ENCODE results near the gene KRT79.
"Not testable (repeated sequence)": the region's sequence is repeated elsewhere in the genome, so short reads cannot be mapped to it uniquely, and the experiment has no call there.

The KRT79 gene

GRCh38 chr12:52870361-52871290, 36.5 kb upstream of the KRT79 start:
- no peak for FAIRE-seq
- DNase-seq (ENCODE audit: insufficient read length, low spot score), result peak; percentile 77
- TF ChIP-seq POLR2A (IDR thresholded peaks at IDR 0.05; ENCODE audit: low read depth, low read length), result peak; percentile 22; the same call in 1 of the 2 replicates

DNA sequence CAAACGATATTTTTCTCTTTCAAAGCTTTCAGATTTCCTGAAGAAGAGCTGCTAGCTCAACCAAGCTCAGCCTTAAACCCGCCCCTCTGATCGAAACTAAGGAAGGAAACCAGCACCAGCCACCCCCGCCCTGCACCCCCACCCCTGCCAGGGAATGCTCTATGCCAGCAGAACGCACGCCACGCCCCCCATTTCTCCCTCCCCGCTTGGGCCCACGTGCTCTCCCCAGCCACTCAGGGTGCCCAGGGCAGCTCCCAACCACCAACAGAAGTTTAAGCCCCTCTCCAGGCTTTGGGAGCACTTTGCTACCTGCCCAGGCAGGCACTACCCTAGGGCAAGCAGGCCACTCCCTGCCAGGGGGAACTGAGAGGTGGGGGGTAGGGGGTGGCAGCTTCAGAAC, 33.5 kb upstream of the KRT79 start:
- FAIRE-seq (no peak), DNase-seq (ENCODE audit: insufficient read length, low spot score) (no peak)
- no peak for TF ChIP-seq POLR2A (IDR thresholded peaks at IDR 0.05; ENCODE audit: low read depth, low read length)

- DNase-seq (ENCODE audit: insufficient read length, low spot score), result no peak
- FAIRE-seq, result no peak
- no peak for TF ChIP-seq POLR2A (IDR thresholded peaks at IDR 0.05; ENCODE audit: low read depth, low read length)
These were observed 33.0 kb upstream of the KRT79 start for GRCh38 chr12:52867152-52867551.

DNA sequence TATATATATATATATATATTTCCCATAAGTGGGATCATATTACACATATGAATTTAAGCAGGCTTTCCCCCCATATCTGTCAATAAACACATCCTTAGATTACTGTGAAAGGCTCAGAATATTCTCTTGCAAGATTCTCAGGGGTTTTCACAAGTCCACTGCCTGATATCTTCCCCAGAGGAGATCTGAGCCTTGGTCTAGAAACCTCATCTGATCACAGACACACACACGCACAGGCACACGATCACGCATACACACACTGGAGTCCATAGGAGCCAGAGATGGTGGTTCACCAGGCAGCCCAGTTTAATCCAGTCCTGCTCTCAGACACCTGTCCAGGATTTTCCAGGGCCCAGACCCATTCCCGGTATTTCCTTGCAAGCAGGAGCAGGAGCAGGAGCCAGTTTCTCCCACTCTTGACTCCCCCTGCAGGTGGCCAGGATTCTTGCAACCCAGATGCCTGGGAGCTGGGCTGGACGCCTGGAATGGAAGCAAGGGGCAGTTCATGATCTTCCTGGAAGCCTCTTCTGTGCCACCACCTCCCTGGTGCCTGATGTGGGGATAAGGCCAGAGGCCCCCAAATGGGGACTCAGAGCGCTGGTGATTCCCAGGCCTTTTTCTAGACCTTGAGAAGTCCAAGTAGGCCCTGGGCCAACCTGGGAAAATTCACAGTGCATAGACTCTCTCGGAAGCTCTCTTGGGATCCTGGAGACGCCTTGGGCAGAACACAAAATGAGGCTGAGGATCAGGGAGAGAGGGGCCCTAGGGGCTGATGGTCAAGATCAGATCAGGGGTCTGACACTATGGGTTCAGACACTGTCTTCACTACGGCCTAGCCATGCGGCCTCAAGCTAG, 31.2 kb upstream of the KRT79 start:
- FAIRE-seq (no peak), DNase-seq (ENCODE audit: insufficient read length, low spot score) (peak; percentile 87)
- no peak for TF ChIP-seq POLR2A (IDR thresholded peaks at IDR 0.05; ENCODE audit: low read depth, low read length)

DNA sequence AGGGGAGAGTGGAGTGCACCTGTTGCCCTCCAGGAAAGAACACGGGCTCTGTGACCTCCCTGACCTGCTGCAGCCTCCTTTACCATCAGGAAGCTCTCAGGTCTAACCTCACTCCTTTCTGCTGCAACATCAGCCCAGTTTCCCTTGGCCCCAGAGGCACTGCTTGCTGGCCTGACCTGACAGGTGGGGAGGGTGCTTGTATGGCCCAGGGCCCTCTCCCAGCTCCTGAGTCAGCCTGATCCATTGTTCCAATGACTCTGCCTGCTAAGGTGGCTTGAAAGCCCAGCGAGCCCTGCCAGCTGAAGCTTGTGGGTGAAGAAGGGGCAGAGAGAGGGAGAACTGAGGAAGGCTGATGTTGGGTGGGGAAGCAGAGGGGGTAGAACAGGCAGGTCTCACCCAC, 27.9 kb upstream of the KRT79 start:
- DNase-seq (ENCODE audit: insufficient read length, low spot score), result no peak
- TF ChIP-seq POLR2A (IDR thresholded peaks at IDR 0.05; ENCODE audit: low read depth, low read length), result no peak
- FAIRE-seq, result no peak

- FAIRE-seq (no peak), DNase-seq (ENCODE audit: insufficient read length, low spot score) (no peak)
- no peak for TF ChIP-seq POLR2A (IDR thresholded peaks at IDR 0.05; ENCODE audit: low read depth, low read length)
These were observed 27.4 kb upstream of the KRT79 start for GRCh38 chr12:52861511-52861910.

DNA sequence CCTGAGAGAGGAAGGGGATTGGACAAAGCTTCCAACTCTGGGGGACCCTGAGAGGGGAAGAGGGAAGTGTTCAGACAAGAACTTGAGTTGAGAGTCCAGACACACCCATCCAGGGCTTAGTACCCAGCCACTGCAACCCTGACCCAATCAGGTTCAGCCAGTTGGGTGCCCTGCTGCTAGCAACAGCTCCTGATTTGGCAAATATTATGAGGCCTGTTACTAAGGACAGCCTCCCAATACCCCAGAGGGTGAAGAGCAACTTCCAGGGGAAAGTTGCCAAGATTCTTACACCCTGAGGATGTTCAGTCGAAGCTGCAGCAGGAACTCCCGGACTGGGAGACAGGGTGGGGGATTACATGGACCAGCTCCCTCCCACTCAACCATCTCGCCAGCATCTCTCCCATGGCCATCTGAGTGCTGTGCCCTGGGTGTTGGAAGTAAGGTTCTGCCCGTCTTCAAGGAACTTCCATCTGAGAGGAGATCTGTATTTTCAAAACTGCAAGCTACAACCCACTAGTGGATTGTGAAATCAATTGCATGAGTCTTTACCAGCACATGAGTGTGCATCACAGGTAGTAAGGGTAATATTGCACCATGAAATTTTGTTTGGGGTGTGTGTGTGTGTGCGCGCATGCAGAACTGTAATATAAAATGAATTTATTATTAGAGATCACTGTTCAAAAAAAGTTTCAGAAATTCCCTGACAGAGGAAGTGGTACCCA, 26.2 kb upstream of the KRT79 start:
- TF ChIP-seq POLR2A (IDR thresholded peaks at IDR 0.05; ENCODE audit: low read depth, low read length), result no peak
- no peak for FAIRE-seq
- no peak for DNase-seq (ENCODE audit: insufficient read length, low spot score)

DNA sequence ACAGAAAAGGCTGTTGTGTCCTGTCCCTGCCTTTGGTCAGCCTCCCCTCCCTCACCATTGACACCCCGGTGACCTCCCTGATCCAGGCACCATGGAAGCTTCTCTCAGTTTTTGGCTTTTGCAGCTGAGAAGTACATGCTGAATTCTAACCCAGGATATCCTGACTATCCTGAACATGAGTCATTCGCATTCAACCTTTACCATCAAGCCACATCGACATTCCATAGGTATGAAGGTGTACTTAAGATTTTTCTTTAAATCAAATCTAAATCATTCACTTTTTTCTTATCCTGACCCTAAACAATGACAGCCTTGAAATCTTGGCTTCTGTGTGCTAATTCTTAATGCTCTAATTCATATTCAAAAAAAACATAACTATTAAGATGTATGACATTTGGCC, 23.4 kb upstream of the KRT79 start:
- no peak for DNase-seq (ENCODE audit: insufficient read length, low spot score)
- no peak for TF ChIP-seq POLR2A (IDR thresholded peaks at IDR 0.05; ENCODE audit: low read depth, low read length)
- FAIRE-seq, result no peak

GRCh38 chr12:52856787-52857186, 22.7 kb upstream of the KRT79 start:
- no peak for TF ChIP-seq POLR2A (IDR thresholded peaks at IDR 0.05; ENCODE audit: low read depth, low read length)
- DNase-seq (ENCODE audit: insufficient read length, low spot score) (no peak), FAIRE-seq (no peak)

DNA sequence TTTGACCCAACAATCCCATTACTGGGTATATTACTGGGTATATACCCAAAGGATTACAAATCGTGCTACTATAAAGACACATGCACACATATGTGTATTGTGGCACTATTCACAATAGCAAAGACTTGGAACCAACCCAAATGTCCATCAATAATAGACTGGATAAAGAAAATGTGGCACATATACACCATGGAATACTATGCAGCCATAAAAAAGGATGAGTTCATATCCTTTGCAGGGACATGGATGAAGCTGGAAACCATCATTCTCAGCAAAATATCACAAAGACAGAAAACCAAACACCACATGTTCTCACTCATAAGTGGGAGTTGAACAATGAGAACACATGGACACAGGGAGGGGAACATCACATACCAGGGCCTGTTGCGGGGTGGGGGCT, 22.0 kb upstream of the KRT79 start:
- FAIRE-seq; DNase-seq (ENCODE audit: insufficient read length, low spot score): not testable (repeated sequence)

- FAIRE-seq (no peak), DNase-seq (ENCODE audit: insufficient read length, low spot score) (no peak)
- TF ChIP-seq POLR2A (IDR thresholded peaks at IDR 0.05; ENCODE audit: low read depth, low read length), result no peak
These were observed 17.7 kb upstream of the KRT79 start for GRCh38 chr12:52851787-52852186.

GRCh38 chr12:52850681-52851080, 16.6 kb upstream of the KRT79 start:
- FAIRE-seq (no peak), DNase-seq (ENCODE audit: insufficient read length, low spot score) (no peak)
- TF ChIP-seq POLR2A (IDR thresholded peaks at IDR 0.05; ENCODE audit: low read depth, low read length), result no peak

DNA sequence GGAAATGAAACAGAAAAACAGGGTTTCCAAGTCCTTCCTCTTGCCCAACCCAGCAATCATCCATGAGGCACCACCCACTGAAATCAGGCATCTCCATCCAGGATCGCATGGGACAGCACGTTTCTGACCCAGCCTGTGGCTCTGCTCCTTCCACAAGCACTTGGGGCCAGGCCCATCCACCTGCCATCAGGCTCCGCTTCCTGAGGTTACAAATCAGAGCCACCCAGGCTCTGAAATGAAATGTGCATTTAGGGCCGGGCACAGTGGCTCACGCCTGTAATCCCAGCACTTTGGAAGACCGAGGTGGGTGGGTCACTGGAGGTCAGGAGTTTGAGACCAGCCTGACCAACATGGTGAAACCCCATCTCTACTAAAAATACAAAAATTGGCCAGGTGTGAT, 15.4 kb upstream of the KRT79 start:
- DNase-seq (ENCODE audit: insufficient read length, low spot score), result no peak
- TF ChIP-seq POLR2A (IDR thresholded peaks at IDR 0.05; ENCODE audit: low read depth, low read length), result no peak
- no peak for FAIRE-seq
